GM21723 (cell line): Measurements from ENCODE around the gene DKK2.
"Not testable (repeated sequence)": the region's sequence is repeated elsewhere in the genome, so short reads cannot be mapped to it uniquely, and the experiment has no call there.

Experiments
- ATAC-seq: cut with Tn5 transposase; IDR thresholded peaks from one replicate; pipeline ENCODE4 v1.9.1; 2021; ENCODE audit warnings: mild to moderate bottlenecking, moderate library complexity; ENCODE audit not compliant: unreplicated experiment

DKK2 gene

GRCh38 chr4:106914223-106914622 is 121.9 kb downstream of the DKK2 start:
- no peak for ATAC-seq

DNA sequence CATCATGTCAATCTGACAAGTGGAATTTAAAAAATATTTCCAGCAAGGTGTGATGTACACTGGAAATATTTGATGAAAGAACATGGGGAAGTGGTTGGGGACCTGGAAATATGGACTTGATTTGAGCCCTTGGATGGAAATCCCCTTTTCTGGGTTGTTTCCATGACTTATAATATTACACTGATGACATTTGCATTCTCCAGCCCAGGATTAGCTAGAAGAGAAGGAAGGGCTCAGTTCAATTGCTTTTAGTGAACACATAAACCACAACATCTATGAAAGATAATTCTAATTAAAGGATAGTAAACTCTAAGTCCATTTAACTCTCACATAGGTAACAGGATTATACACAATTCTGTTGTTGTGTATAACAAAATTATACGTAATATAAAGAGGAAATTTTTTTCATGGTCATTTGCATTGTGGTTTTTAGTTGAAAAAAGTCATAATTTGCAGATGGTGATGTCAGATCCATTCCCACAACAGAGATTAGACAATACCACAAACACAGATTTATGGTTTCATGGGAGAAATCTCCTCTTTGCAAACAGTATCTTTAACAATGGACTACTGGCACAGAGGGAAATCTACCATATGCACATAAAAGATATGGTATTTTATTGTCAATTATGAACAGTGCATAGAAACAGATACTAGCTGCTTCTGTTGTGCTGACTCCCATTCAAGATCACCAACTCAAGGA is 126.5 kb downstream of the DKK2 start:
- no peak for ATAC-seq

DNA sequence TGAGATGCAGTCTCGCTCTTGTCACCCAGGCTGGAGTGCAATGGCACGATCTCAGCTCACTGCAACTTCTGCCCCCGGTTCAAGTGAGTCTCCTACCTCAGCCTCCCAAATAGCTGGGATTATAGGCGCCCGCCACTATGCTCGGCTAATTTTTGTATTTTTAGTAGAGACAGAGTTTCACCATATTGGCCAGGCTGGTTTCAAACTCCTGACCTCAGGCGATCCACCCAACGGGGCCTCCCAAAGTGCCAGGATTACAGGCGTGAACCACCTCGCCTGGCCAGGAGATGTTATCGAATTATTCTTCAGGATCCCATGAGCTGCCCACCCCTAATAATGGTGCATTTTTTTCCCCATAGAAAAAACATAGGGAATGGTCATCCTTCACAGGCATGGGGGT is 128.1 kb downstream of the DKK2 start:
- ATAC-seq: not testable (repeated sequence)

DNA sequence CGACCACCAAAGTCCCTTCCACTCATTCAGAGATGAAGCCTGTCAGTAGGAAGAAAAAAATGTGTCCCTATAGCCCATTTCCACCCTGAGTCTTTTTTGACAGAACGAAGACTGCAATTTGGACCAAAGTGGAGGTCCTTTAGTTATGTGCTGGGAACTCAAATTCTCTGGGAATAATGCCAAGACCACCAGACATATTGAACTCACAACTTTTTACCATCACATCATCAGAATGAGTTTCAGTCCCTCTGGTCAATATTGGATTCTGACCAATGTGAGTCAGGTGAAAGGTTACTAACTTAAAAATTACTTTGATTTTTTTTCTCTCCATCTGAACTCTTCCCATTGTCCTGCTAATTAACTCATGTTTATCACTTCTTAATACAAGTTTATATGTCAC is 128.9 kb downstream of the DKK2 start:
- no peak for ATAC-seq

- ATAC-seq: no peak
These were observed 129.4 kb downstream of the DKK2 start for GRCh38 chr4:106906728-106907127.

- peak; percentile 84 for ATAC-seq
These were observed 137.4 kb downstream of the DKK2 start for GRCh38 chr4:106898621-106899230.

GRCh38 chr4:106893903-106894302 is 142.2 kb downstream of the DKK2 start:
- no peak for ATAC-seq

DNA sequence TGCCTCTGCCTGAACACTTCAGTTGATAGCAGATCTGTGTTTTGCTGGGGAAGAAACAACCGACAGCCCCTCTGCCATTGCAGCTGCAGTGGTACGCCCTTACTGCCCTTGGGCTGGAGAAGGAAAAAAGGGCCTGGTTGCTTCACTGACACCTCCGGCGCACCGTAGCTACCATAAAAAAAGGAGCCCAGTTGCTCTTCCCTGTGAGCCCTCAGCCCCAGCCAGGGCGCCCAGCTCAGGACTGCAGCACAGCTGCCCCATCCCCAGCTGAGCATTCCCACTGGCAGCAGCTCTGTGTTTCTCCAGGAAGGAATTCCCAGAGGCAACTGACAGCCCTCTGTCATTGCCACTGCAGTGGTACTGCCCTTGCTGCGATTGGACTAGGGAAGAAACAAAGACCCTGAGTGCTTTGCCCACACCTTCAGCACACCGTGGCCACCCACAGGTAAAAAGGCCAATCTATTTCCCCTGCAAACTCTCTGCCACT is 142.7 kb downstream of the DKK2 start:
- ATAC-seq: no peak

DNA sequence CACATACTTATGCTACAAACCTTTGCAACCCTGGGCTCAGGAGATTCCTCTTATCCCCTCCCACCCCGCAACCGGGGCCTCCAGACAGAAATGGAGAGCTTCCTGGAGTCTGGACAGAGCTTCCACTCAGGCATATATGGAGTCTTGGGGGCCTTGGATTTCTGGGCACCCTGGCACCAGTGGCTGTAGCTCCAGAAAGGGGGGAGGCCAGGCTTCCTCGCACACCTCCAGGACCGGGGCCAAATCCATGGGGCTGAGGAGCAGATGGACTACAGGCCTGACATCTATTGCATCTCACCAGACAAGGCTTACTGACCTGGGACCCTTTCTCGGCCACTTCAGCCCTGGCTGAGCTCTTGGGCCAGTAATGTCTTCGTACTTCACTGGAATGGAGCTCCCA is 143.3 kb downstream of the DKK2 start:
- ATAC-seq: no peak

GRCh38 chr4:106875340-106875739 is 160.8 kb downstream of the DKK2 start:
- no peak for ATAC-seq
